Brain pericyte (primary cell): ENCODE data around the gene NUP210.
A peak's percentile ranks its signal among the peaks of the same experiment; 100 is the strongest.

Experiments
- DNase-seq: peaks from one replicate; pipeline ENCODE4 v3.0.0-alpha.2; 2012; ENCODE audit warnings: low read depth, low spot score

The NUP210 gene

GRCh38 chr3:13348661-13349396 is 71.3 kb downstream of the NUP210 start:
- DNase-seq = peak; percentile 90

GRCh38 chr3:13348100-13348499 is 72.0 kb downstream of the NUP210 start:
- DNase-seq = no peak

- peak; percentile 63 for DNase-seq
Observed at GRCh38 chr3:13347390-13347950, 72.7 kb downstream of the NUP210 start.

- DNase-seq = no peak
Observed at GRCh38 chr3:13346481-13347389, 73.4 kb downstream of the NUP210 start.

- no peak for DNase-seq
Observed at GRCh38 chr3:13345772-13346171, 74.3 kb downstream of the NUP210 start.

GRCh38 chr3:13345284-13345683 is 74.8 kb downstream of the NUP210 start:
- no peak for DNase-seq

- no peak for DNase-seq
Observed at GRCh38 chr3:13344663-13345062, 75.5 kb downstream of the NUP210 start.

- peak; percentile 65 for DNase-seq
Observed at GRCh38 chr3:13343601-13344000, 76.5 kb downstream of the NUP210 start.

GRCh38 chr3:13341229-13341905 is 78.8 kb downstream of the NUP210 start:
- DNase-seq = no peak

- DNase-seq = no peak
Observed at GRCh38 chr3:13339833-13340232, 80.3 kb downstream of the NUP210 start.

- no peak for DNase-seq
Observed at GRCh38 chr3:13338996-13339395, 81.1 kb downstream of the NUP210 start.

- DNase-seq = no peak
Observed at GRCh38 chr3:13338231-13338630, 81.9 kb downstream of the NUP210 start.

- no peak for DNase-seq
Observed at GRCh38 chr3:13336592-13336991, 83.5 kb downstream of the NUP210 start.

- no peak for DNase-seq
Observed at GRCh38 chr3:13335503-13335902, 84.6 kb downstream of the NUP210 start.

- no peak for DNase-seq
Observed at GRCh38 chr3:13335059-13335458, 85.1 kb downstream of the NUP210 start.

GRCh38 chr3:13333236-13333897 is 86.8 kb downstream of the NUP210 start:
- DNase-seq = no peak

- DNase-seq = no peak
Observed at GRCh38 chr3:13332740-13333139, 87.4 kb downstream of the NUP210 start.

- DNase-seq = no peak
Observed at GRCh38 chr3:13332158-13332557, 88.0 kb downstream of the NUP210 start.

- no peak for DNase-seq
Observed at GRCh38 chr3:13329746-13330145, 90.4 kb downstream of the NUP210 start.

GRCh38 chr3:13325892-13326443 is 94.2 kb downstream of the NUP210 start:
- DNase-seq = no peak
